Mesenteric fat pad (tissue), 1 donor: ENCODE measurements around the gene SMPD2. TPM values are rescaled to one million over a fixed set of nuclear protein-coding genes. Genes with fewer than 3 reads are reported as not detected.

Experiments
- DNase-seq: peaks from one replicate; pipeline ENCODE4 v3.0.0-alpha.2; 2020; ENCODE audit warnings: low spot score
- long read RNA-seq: library from polyadenylated mRNA; unstranded; transcript quantifications from one replicate; pipeline ENCODE4 v2.0.0, GENCODE V29; 2020
- total RNA-seq: library from RNA; stranded (reverse); fragmentation: NEBNext Ultra II Directional; extraction: Animal tissue kit (Norgen Biotek cat#: 25700); gene quantifications from one replicate; pipeline ENCODE4 v1.2.1, GENCODE V29; 2021
- donor health status: DM: yes; HTN: yes; CAD: no.

Gene SMPD2
- total RNA-seq = 9.4 TPM
- long read RNA-seq, transcript SMPD2-201 (10 exons, 1,645 nt) = major isoform, 35 of 55 reads
- long read RNA-seq, partial matches to known transcripts = 3 of 55 reads
- long read RNA-seq, other reads (novel, unspliced or antisense) = 17 of 55 reads

- DNase-seq = peak; percentile 97
These were observed at the start of gene SMPD2, which contains the start of gene PPIL6 for GRCh38 chr6:109440331-109441068. TSS of gene SMPD2 (plus strand) at chr6:109440724. CDS start at chr6:109441122, 398 bp downstream. TSS of gene PPIL6 (minus strand) at chr6:109440628. CDS start at chr6:109440590, 38 bp downstream.

- DNase-seq = no peak
These were observed 47.2 kb upstream of the SMPD2 start for GRCh38 chr6:109393157-109393885.

GRCh38 chr6:109393886-109394281 is 46.6 kb upstream of the SMPD2 start:
- DNase-seq = no peak

- no peak for DNase-seq
These were observed 44.3 kb upstream of the SMPD2 start for GRCh38 chr6:109396046-109396718.

- DNase-seq = no peak
These were observed 43.5 kb upstream of the SMPD2 start for GRCh38 chr6:109397020-109397419.

- no peak for DNase-seq
These were observed 34.3 kb upstream of the SMPD2 start for GRCh38 chr6:109406196-109406595.

GRCh38 chr6:109411034-109411433 is 29.5 kb upstream of the SMPD2 start:
- no peak for DNase-seq

GRCh38 chr6:109417646-109418045 is 22.9 kb upstream of the SMPD2 start:
- DNase-seq = no peak

- no peak for DNase-seq
These were observed 19.8 kb upstream of the SMPD2 start for GRCh38 chr6:109420751-109421150.

- no peak for DNase-seq
These were observed 19.3 kb upstream of the SMPD2 start for GRCh38 chr6:109421184-109421583.

- no peak for DNase-seq
These were observed 15.6 kb upstream of the SMPD2 start for GRCh38 chr6:109424946-109425345.

GRCh38 chr6:109428889-109429477 is 11.5 kb upstream of the SMPD2 start:
- no peak for DNase-seq

GRCh38 chr6:109429496-109429895 is 11.0 kb upstream of the SMPD2 start:
- DNase-seq = no peak

GRCh38 chr6:109434456-109434855 is 6.1 kb upstream of the SMPD2 start:
- DNase-seq = no peak

- no peak for DNase-seq
These were observed 4.5 kb upstream of the SMPD2 start for GRCh38 chr6:109436041-109436440.

- no peak for DNase-seq
These were observed 719 bp downstream of the SMPD2 start for GRCh38 chr6:109441069-109441816.

- no peak for DNase-seq
These were observed 1.9 kb downstream of the SMPD2 start for GRCh38 chr6:109442393-109442924.

GRCh38 chr6:109443425-109443950 is 3.0 kb downstream of the SMPD2 start:
- no peak for DNase-seq

- DNase-seq = no peak
These were observed 4.9 kb downstream of the SMPD2 start for GRCh38 chr6:109445382-109445781.

GRCh38 chr6:109446072-109446471 is 5.5 kb downstream of the SMPD2 start:
- DNase-seq = no peak
